Lung (tissue), 12 donors: ENCODE results near the gene SSBP3. TPM values are rescaled to one million over a fixed set of nuclear protein-coding genes. Genes with fewer than 3 reads are reported as not detected.
A peak's percentile ranks its signal among the peaks of the same experiment; 100 is the strongest.

ENCODE experiments used
- ATAC-seq: fragments of 200-7000 bp; cut with Tn5 transposase; one replicate; pipeline ENCODE4 v1.9.1; 2020; ENCODE audit warnings: moderate number of reproducible peaks; ENCODE audit not compliant: insufficient read depth, low FRiP score
- DNase-seq, 3 donors: peaks; one replicate each; pipeline ENCODE4 v3.0.0-alpha.2; 2013 to 2017
- H3K27ac ChIP-seq, 2 donors: one replicate each; pipeline ENCODE4 v1.5.1; 2013; ENCODE audit warnings: mild to moderate bottlenecking in 2 of 2, moderate library complexity in 2 of 2, control low read depth in 1 of 2, inconsistent platforms in 1 of 2, low read depth in 1 of 2, low read length in 1 of 2
- H3K27me3 ChIP-seq, 3 donors: one replicate each; pipeline ENCODE4 v1.5.1; 2013; ENCODE audit warnings: low read length in 2 of 3; ENCODE audit not compliant: control insufficient read depth in 3 of 3, insufficient read depth in 3 of 3
- H3K36me3 ChIP-seq, 4 donors: one replicate each; pipeline ENCODE4 v1.5.1; 2013; ENCODE audit warnings: low read length in 4 of 4, mild to moderate bottlenecking in 1 of 4, moderate library complexity in 1 of 4; ENCODE audit not compliant: control insufficient read depth in 4 of 4, insufficient read depth in 4 of 4
- H3K4me1 ChIP-seq, 5 donors: one replicate each; pipeline ENCODE4 v1.5.1; 2013; ENCODE audit warnings: low read length in 5 of 5, mild to moderate bottlenecking in 2 of 5, moderate library complexity in 1 of 5; ENCODE audit not compliant: control insufficient read depth in 5 of 5, insufficient read depth in 5 of 5
- H3K4me3 ChIP-seq: one replicate; pipeline ENCODE4 v1.5.1; 2013; ENCODE audit warnings: mild to moderate bottlenecking, control low read depth, moderate library complexity
- H3K9ac ChIP-seq, 2 donors: one replicate each; pipeline ENCODE4 v1.5.1; 2013; ENCODE audit warnings: low read length in 2 of 2, control low read depth in 1 of 2; ENCODE audit not compliant: insufficient read depth in 1 of 2
- H3K9me3 ChIP-seq, 4 donors: one replicate each; pipeline ENCODE4 v1.5.1; 2013; ENCODE audit warnings: low read length in 3 of 4, mild to moderate bottlenecking in 1 of 4, moderate library complexity in 1 of 4; ENCODE audit not compliant: control insufficient read depth in 4 of 4, insufficient read depth in 3 of 4
- CTCF ChIP-seq: IDR thresholded peaks from 2 replicates; pipeline ENCODE4 v1.5.1; 2012; ENCODE audit warnings: mild to moderate bottlenecking; ENCODE audit errors: control extremely low read depth, extremely low read depth
- WGBS, 2 donors: extraction: QIAGEN DNeasy Blood & Tissue Kit; methylation state at CpG; one replicate each; pipeline ENCODE4 v1.1.7; 2013; 5-methylcytosine and 5-hydroxymethylcytosine counted together
- polyA plus RNA-seq, 2 donors: library from polyadenylated mRNA; stranded (reverse); fragments of 200-250 nt; gene quantifications; one replicate each; pipeline ENCODE4 v1.2.1, GENCODE V29; 2013
- total RNA-seq, 2 donors: library from RNA; depleted of rRNA in 1 of 2; stranded (reverse); fragments of >200 nt in 1 of 2; gene quantifications; one replicate each; pipeline ENCODE4 v1.2.1, GENCODE V29; 2014 to 2021
- donor health status: control.
- donor health status: control.
- donor health status: Bipolar disorder and iron deficiency.
- donor health status: healthy.
- donor health status: DM: yes; HTN: yes; CAD: no.

Gene SSBP3
- total and polyA plus RNA-seq, 4 donors, result 15.9 to 47.8 (median 34.8) TPM

- no peak for ATAC-seq
- WGBS, 2 donors, result 33 to 37% methylated on average over 20 of the region's 20 CpGs
- H3K27me3 ChIP-seq, result no peaks in the 10 kb centered on the region
- H3K4me3 ChIP-seq, result no peak overlapping the region
- peaks cover 12 to 48% (median 29%) of the 10 kb centered on the region in 5 donors for H3K4me1 ChIP-seq
- peak; percentile 48 to 65 (median 55) for DNase-seq
- peak overlapping the region; percentile 5 to 53 for H3K27ac ChIP-seq
- no peak overlapping the region for H3K9ac ChIP-seq
- no peaks in the 10 kb centered on the region for H3K9me3 ChIP-seq
- no peak for TF ChIP-seq CTCF
- no peaks in the 10 kb centered on the region for H3K36me3 ChIP-seq
Observed at GRCh38 chr1:54298284-54299033, 107.7 kb downstream of the SSBP3 start.

GRCh38 chr1:54297596-54298283 is 108.5 kb downstream of the SSBP3 start:
- DNase-seq, result no peak
- H3K27me3 ChIP-seq, result no peaks in the 10 kb centered on the region
- no peak overlapping the region for H3K9ac ChIP-seq
- peak overlapping the region; percentile 5 to 53 for H3K27ac ChIP-seq
- no peak for TF ChIP-seq CTCF
- WGBS, 2 donors, result 69 to 78% methylated on average over 6 of the region's 6 CpGs
- no peaks in the 10 kb centered on the region for H3K36me3 ChIP-seq
- H3K4me3 ChIP-seq, result no peak overlapping the region
- peaks cover 11 to 43% (median 23%) of the 10 kb centered on the region in 5 donors for H3K4me1 ChIP-seq
- no peaks in the 10 kb centered on the region for H3K9me3 ChIP-seq
- ATAC-seq, result no peak

- Histone ChIP-seq H3K4me1 (peaks cover 12 to 47% (median 23%) of the 10 kb centered on the region in 5 donors), H3K9ac (no peak overlapping the region), H3K27me3 (no peaks in the 10 kb centered on the region), H3K36me3 (no peaks in the 10 kb centered on the region), H3K27ac (peak overlapping the region in 1 of 2 donors; percentile 26), H3K4me3 (no peak overlapping the region), H3K9me3 (no peaks in the 10 kb centered on the region)
- no peak for TF ChIP-seq CTCF
- ATAC-seq (no peak), DNase-seq (no peak)
- WGBS, 2 donors, result 92% methylated on average over 5 of the region's 5 CpGs
Observed at GRCh38 chr1:54296666-54297065, 109.5 kb downstream of the SSBP3 start.
